WTC11 (cell line): ENCODE measurements around the gene CIDEB. TPM values are rescaled to one million over a fixed set of nuclear protein-coding genes. Genes with fewer than 3 reads are reported as not detected.

ENCODE experiments used
- ATAC-seq: fragments of 200-7000 bp; cut with Tn5 transposase; 2 replicates; pipeline ENCODE4 v1.10.0; 2021; ENCODE audit warnings: mild to moderate bottlenecking, moderate library complexity
- CTCF ChIA-PET: fragments of 300-600 bp; sonication (Branson Sonifier 250); formaldehyde crosslinking; loops from one replicate; lab custom pipeline; 2021; ENCODE audit warnings: antibody characterized with exemption; lab: Charles Lee
- POLR2A ChIA-PET: fragments of 350-600 bp; sonication (Branson Sonifier 250); formaldehyde crosslinking; loops from one replicate; lab custom pipeline; 2021; ENCODE audit warnings: antibody characterized with exemption; lab: Charles Lee
- DNase-seq: peaks from one replicate; pipeline ENCODE4 v3.0.0; 2021; ENCODE audit warnings: low spot score
- H3K27ac Mint-ChIP-seq: 2 replicates; pipeline ENCODE4 v1.8.0; 2021; ENCODE audit warnings: mixed read lengths
- H3K27me3 Mint-ChIP-seq: 2 replicates; pipeline ENCODE4 v1.8.0; 2021; ENCODE audit warnings: low read depth, mild to moderate bottlenecking, moderate library complexity, mixed read lengths
- H3K36me3 Mint-ChIP-seq: 2 replicates; pipeline ENCODE4 v1.8.0; 2021; ENCODE audit warnings: mixed read lengths
- H3K4me1 Mint-ChIP-seq: 2 replicates; pipeline ENCODE4 v1.8.0; 2022; ENCODE audit warnings: mixed read lengths
- H3K4me3 Mint-ChIP-seq: 2 replicates; pipeline ENCODE4 v1.8.0; 2021; ENCODE audit warnings: mild to moderate bottlenecking, moderate library complexity, mixed read lengths
- H3K9me3 Mint-ChIP-seq: 2 replicates; pipeline ENCODE4 v1.8.0; 2021; ENCODE audit warnings: mixed read lengths
- E2F4 ChIP-seq: sonication (generic); formaldehyde crosslinking; IDR thresholded peaks from 2 replicates; pipeline ENCODE4 v1.8.1; 2022; ENCODE audit warnings: low read depth, mild to moderate bottlenecking, moderate library complexity, missing genetic modification reagents, borderline replicate concordance
- EMX1 ChIP-seq: fragments of 250-450 bp; sonication (Bioruptor Pico); IDR thresholded peaks from 2 replicates; pipeline ENCODE4 v1.8.0; 2021; ENCODE audit warnings: mild to moderate bottlenecking
- FOXP4 ChIP-seq: sonication (generic); formaldehyde crosslinking; IDR thresholded peaks from 2 replicates; pipeline ENCODE4 v1.8.0; 2022; ENCODE audit warnings: mild to moderate bottlenecking, missing genetic modification reagents
- GRHL2 ChIP-seq: fragments of 250-450 bp; sonication (Bioruptor Pico); IDR thresholded peaks from 2 replicates; pipeline ENCODE4 v1.8.0; 2022; ENCODE audit warnings: mild to moderate bottlenecking, moderate library complexity; ENCODE audit not compliant: insufficient replicate concordance, severe bottlenecking
- RELA ChIP-seq: sonication (generic); formaldehyde crosslinking; IDR thresholded peaks from 2 replicates; pipeline ENCODE4 v1.8.1; 2022; ENCODE audit warnings: missing genetic modification reagents, mild to moderate bottlenecking, borderline replicate concordance
- SMAD4 ChIP-seq: sonication (generic); formaldehyde crosslinking; IDR thresholded peaks from 2 replicates; pipeline ENCODE4 v1.8.0; 2022; ENCODE audit warnings: mild to moderate bottlenecking, missing genetic modification reagents
- TP53 ChIP-seq: sonication (generic); formaldehyde crosslinking; IDR thresholded peaks from 2 replicates; pipeline ENCODE4 v1.8.1; 2023; ENCODE audit warnings: mild to moderate bottlenecking, missing genetic modification reagents
- USF2 ChIP-seq: sonication (generic); formaldehyde crosslinking; IDR thresholded peaks from 2 replicates; pipeline ENCODE4 v1.8.1; 2023; ENCODE audit warnings: mild to moderate bottlenecking, missing genetic modification reagents, moderate library complexity
- ZNF121 ChIP-seq: sonication (generic); formaldehyde crosslinking; IDR thresholded peaks from 2 replicates; pipeline ENCODE4 v1.8.0; 2023; ENCODE audit warnings: missing genetic modification reagents
- ZNF317 ChIP-seq: sonication (generic); formaldehyde crosslinking; IDR thresholded peaks from 2 replicates; pipeline ENCODE4 v1.8.1; 2023; ENCODE audit warnings: low read depth, mild to moderate bottlenecking, moderate library complexity, missing genetic modification reagents, borderline replicate concordance
- ZNF423 ChIP-seq: fragments of 250-450 bp; sonication (Bioruptor Pico); IDR thresholded peaks from 2 replicates; pipeline ENCODE4 v2.1.2; 2022; ENCODE audit warnings: mild to moderate bottlenecking, moderate library complexity
- ZNF532 ChIP-seq: fragments of 250-450 bp; sonication (Bioruptor Pico); IDR thresholded peaks from 2 replicates; pipeline ENCODE4 v1.9.0; 2021; ENCODE audit warnings: mild to moderate bottlenecking, borderline replicate concordance
- total RNA-seq: library from RNA; stranded (reverse); gene quantifications from 3 replicates; pipeline ENCODE4 v1.2.3, GENCODE V29; 2021
- TF ChIP-seq, protein P1 (sequence below): fragments of 250-450 bp; sonication (Bioruptor Pico); conservative IDR thresholded peaks from 2 replicates; pipeline ENCODE4 v1.9.0; 2021; ENCODE audit warnings: mild to moderate bottlenecking

CIDEB gene
- total RNA-seq, 1 experiment from 2014 or later, result 4.7 TPM

DNA sequence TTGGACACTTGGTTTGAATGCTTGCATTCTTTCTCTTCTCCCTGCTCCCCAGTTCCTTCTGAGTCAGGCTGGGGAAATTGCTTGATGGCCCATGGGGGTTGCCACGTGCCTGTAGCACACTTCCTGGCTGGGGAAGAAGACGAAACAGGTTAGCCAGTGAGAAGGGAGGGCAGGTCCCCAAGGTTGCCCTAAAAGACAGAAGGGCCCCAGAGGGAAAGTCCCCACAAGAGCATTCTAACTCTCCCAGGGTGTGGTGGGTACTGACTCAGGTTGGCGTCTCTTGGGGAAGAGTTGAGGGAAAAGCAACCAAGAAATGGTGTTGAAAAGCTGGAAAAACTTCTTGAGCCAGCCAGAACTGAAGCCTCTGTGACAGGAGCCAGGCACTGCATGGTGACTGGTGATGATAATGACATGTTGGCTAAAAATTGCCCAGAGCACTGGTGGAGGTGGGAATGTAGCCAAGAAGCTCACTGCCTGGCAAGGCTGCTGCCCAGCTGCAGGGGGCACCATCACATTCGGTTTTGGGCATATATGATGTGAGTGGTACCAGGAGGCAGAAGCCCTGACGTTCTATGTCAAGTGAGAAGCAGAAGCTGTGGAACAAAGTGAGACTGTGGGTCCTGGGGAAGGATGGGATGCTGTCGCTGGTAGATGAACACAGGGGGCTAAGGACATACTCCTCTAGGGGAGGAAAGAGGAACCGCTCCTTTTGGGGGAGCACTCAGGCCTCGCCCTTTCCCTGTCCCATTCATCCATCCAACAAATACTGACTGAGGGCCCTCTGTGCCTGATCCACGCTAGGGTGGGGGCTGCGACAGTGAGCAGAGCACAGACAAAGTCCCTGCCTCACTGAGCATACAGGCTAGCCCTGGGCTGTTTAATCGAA, 28.2 kb downstream of the CIDEB start (continued):
- no peak for TF ChIP-seq ZNF532

- Mint-ChIP-seq H3K27ac (no peak overlapping the region), H3K4me3 (no peak overlapping the region), H3K4me1 (peaks cover 7% of the 10 kb centered on the region), H3K36me3 (no peaks in the 10 kb centered on the region), H3K9me3 (no peaks in the 10 kb centered on the region), H3K27me3 (no peaks in the 10 kb centered on the region)
- ChIA-PET POLR2A (no interaction called here), CTCF (interaction anchor here (1.8 kb wide), 1 partner anchor 19 kb away, joined by 12 read pairs; no protein-coding TSS in a partner anchor)
- no peak for ATAC-seq
- TF ChIP-seq TP53 (CRISPR knock-in tag), result no peak
- TF ChIP-seq ZNF121 (CRISPR knock-in tag), result no peak
- no peak for TF ChIP-seq ZNF423
- no peak for TF ChIP-seq ZNF317 (CRISPR knock-in tag)
- TF ChIP-seq SMAD4 (CRISPR knock-in tag), result no peak
- TF ChIP-seq USF2, result no peak
- no peak for TF ChIP-seq FOXP4 (CRISPR knock-in tag)
- no peak for TF ChIP-seq EMX1
- TF ChIP-seq GRHL2, result no peak
- TF ChIP-seq, protein P1, sequence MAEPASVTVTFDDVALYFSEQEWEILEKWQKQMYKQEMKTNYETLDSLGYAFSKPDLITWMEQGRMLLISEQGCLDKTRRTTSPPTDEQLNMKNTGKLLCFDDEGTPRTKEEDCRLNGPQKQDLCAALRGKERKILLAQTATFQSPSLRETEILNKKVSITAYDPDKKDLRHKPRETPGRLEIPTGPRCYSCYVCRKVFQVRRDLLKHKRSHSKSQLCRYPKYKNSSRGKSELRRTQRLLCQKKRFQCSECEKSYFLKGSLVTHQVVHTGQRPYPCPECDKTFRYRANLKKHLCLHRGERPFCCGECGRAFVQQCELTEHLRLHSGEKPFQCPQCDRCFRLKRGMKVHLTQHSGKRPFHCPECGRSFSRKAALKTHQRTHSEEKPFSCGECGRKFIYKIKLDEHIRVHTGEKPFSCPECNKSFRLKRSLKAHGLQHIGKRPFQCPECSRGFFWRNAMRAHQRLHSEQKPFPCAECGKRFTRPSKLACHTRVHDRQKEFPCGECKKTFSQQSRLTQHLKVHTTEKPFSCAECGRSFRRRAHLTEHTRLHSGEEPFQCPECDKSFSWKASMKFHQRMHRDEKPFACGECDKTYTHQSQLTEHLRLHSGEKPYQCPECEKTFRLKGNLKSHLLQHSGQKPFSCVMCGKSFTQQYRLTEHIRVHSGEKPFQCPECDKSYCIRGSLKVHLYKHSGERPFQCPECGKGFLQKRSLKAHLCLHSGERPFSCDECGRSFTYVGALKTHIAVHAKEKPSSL (CRISPR knock-in tag), result no peak
- TF ChIP-seq RELA (CRISPR knock-in tag), result no peak
- TF ChIP-seq E2F4 (CRISPR knock-in tag), result no peak
- TF ChIP-seq, all 79 proteins: peak for 0
- no peak for DNase-seq
Measured at GRCh38 chr14:24278424-24278823, 29.4 kb downstream of the CIDEB start.
